CD4-positive, alpha-beta T cell treated with Interleukin-17A for 1 hour (primary cell): Measurements from ENCODE around the gene C12orf76.
A peak's percentile ranks its signal among the peaks of the same experiment; 100 is the strongest.
"Not testable (repeated sequence)": the region's sequence is repeated elsewhere in the genome, so short reads cannot be mapped to it uniquely, and the experiment has no call there.

Experiments used
- DNase-seq: peaks from one replicate; pipeline ENCODE4 v3.0.0-alpha.2; 2020

C12orf76 gene

DNA sequence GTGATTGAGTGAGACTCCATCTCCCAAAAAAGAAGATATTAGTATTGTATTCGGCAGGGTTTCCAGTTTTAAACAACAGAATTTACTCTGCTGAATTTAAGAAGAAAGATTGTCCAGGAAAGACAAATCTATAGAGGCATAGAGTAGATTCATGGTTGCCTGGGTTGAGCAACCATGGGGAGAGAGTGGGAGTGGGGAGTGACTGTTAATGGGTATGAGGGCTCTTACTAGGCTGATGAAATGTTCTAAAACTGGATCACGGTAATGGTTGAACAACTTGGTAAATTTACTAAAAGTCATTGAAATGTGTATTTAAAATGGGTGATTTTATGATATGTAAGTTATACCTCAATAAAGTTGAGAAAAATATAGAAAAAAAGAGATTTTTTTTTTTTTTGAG, 13.9 kb upstream of the C12orf76 start:
- no peak for DNase-seq

DNA sequence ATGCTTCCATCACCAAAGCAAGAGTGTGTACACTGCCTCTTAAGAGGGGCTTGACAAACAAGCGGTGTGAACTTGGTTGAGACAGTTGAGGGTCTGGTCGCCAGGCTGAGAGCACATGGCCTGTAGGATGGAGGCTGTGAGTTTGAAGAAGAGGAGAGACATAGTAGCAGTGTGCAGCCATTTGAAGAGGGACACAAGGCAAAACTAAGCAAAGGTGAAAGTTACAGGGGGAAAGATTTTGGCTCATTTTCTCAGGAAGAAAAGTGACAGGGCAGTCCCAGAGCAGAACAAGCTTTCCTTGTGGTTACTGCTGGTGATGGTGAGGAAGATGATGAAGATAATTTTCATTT, 11.3 kb upstream of the C12orf76 start:
- no peak for DNase-seq

DNA sequence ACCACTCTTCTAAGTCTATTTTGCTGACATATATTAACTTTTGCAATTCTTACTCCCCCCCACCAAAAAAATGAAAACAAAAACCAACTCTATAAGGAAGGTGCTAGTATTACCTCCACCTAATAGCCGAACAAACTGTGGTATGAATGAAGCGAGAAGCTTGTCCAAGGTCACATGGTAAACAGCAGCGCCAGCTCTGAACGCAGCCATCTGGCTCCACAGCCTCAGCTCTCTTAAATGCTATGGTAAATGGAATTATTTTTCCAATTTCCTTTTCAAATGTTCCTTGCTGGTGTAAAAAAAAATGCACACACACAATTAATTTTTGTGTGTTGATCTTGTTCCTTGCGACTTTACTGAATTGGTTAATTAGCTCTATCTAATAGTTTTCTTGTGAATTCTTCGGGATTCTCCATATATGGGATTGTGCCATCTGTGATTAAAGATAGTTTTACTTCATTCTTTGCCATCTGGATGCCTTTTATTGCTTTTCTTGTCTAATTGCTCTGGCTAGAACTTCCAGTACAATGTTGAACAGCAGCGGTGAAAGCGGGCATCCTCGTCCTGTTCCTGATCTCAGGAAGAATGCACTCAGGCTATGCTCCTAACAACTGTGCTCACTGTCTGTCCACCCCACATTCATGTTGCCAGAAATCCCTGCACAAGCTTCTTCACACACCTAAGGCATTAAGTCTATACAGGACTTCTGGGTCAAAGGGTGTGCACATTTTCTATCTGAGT, 10.7 kb upstream of the C12orf76 start:
- DNase-seq, result no peak

DNA sequence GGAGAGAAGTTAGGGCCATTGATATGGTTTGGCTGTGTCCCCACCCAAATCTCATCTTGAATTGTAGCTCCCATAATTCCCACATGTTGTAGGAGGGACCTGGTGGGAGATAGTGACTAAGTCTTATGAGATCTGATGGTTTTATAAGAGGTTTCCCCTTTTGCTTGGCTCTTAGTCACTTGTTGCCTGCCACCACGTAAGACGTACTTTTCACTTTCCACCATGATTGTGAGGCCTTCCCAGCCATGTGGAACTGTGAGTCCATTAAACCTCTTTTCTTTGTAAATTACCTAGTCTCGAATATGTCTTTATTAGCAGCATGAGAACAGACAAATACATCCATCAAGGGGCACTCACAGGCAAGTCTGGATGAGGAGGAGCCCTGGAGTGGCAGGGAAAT, 8.3 kb upstream of the C12orf76 start:
- not testable (repeated sequence) for DNase-seq

DNA sequence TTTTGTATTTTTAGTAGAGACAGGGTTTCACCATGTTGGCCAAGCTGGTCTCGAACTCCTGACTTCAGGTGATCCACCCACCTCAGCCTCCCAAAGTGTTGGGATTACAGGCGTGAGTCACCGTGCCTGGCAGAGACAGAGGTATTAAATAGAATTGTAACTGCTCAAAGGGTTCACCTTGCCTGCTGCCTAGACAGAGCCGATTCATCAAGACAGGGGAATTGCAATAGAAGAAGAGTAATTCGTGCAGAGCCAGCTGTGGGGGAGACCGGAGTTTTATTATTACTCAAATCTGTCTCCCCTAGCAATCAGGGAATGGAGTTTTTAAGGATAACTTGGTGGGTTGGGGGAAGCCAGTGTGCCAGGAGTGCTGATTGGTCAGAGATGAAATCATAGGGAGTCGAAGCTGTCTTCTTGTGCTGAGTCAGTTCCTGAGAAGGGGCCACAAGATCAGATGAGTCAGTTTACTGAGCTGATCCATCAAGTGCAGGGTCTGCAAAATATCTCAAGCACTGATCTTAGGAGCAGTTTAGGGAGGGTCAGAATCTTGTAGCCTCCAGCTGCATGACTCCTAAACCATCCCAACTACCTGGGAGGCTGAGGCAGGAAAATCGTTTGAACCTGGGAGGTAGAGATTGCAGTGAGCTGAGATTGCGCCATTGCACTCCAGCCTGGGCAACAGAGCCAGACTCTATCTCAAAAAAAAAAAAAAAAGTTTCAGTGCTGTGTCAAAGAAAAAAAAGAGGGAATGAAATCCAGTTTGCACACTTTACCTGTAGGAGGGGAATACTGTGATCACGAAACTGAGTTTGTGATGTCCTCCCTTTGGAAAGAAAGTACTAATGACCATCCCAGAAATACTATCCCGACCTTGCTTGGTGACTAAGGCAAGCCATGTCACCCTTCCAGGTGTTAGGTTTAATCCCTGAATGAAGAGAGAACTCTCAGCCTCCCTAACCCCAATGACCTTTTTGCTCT, 7.3 kb upstream of the C12orf76 start:
- DNase-seq, result not testable (repeated sequence)

DNA sequence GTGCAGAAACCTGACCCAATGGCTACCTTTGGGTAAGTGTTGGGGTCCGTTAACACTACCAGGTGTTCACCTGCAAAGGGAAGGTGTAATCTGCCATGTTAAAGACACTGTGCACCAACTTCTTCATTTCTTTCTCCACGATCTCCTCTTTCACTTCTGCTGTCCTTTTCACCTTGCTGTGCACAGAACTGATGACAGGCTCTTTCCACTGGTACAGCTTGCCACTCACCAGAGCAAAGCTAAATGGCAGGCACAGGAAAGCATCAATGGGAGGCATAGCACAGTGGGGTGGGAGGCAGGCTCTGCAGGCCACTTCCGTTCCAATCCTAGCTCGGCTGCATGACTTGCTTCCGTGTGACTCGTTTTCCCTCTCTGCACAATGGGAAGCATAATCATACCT, 2.6 kb upstream of the C12orf76 start:
- no peak for DNase-seq

DNA sequence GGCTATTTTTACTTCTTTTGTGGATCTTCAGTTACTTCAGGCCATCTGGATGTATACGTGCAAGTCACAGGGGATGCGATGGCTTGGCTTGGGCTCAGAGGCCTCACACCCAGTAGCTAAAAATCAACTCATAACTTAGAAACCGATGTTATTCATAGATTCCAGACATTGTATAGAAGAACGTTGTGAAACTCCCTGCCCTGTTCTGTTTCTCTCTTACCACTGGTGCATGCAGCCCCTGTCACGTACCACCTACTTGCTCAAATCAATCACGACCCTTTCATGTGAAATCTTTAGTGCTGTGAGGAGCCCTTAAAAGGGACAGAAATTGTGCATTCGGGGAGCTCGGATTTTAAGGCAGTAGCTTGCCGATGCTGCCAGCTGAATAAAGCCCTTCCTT, 1.3 kb upstream of the C12orf76 start:
- DNase-seq, result not testable (repeated sequence)

DNA sequence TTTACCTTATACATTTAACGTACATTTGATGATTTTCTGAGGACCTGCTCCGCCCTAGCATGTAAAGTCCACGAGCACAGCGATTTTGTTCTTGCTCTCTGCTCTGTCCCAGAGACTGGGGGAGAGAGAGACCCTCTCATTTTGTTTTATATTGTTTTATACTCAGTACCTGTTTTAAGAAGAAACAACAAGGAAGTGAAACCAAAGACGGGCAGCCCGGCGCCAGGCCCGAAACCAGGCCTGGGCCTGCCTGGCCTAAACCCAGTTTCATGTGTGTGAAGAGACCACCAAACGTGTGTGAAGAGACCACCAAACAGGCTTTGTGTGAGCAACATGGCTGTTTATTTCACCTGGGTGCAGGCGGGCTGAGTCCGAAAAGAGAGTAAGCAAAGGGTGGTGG, 712 bp upstream of the C12orf76 start:
- DNase-seq, result peak; percentile 12

DNA sequence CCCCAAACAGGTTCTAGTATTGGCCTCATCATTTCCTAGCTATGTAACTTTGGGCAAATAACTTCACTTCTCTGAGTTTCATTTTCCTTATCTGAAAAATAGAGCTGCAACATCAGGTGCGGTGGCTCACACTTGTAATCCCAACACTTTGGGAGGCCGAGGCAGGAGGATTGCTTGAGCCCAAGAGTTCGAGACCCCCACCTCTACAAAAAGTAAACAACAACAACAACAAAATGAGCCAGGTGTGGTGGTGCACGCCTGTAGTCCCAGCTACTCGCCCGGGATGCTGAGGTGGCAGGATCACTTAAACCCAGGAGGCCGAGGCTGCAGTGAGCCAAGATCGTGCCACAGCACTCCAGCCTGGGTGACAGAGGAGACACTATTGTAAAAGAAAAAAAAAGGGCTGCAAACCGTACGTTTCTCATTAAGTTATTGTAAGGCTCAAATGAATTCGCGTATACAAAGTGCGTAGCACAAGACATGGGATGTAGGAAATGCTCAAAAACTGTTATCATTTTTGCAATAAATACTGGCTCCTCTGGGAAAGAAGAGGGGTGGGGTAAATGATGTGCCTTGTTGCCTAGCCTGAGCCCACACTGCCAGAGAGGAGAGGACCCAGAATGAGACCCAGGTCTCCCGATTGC, 903 bp downstream of the C12orf76 start:
- DNase-seq, result no peak

DNA sequence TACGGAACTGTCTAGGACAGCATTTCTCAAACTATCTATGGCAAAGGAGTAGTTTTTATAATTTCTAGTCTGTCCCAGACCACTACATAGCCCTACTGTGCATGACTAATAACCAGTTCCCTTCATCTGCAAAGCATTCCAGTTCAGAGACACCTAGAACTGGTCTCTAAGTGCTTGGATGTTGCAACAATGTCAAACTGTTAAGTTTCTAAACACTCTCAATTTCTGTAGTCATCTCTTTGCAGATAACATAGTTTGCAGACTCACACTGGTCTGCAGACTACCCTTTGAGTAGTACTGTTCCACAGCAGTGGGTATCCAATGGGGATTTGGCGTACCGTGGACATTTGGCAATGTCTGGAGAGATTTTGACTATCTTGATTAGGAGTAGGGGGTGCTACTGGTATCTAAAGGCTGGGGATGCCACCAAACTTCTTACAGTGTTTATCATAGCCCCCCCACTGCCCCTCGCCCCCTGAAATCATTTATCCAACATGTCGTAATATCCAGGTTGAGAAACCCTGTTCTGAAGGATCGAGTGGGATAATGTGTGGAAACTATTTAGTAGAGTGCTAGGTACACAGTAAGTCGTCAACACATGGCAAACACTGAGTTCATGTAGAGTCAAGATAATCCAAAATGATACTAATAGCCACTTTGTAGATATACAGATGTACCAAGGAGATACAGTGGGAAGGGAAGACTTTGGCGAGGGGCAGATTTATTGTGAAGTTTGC, 1.7 kb downstream of the C12orf76 start:
- no peak for DNase-seq

DNA sequence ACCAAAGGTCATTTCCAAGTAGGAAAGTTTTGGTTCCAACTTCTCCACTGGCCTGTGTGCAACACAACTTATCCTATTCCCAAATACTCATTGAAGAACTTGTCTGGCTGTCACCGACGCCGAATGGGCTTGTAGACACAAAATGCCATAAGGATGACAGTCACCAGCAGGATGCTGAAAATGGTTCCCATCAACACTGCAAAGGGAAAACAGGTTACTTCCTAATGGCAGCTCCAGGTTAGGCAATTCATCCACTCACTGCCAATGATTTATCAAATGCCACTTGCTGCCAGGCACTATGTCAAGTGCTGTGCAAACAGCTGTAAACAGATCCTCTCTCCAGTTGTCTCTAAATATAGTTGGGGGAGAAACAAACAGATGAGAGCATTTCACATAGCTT, 6.1 kb downstream of the C12orf76 start:
- DNase-seq, result no peak

DNA sequence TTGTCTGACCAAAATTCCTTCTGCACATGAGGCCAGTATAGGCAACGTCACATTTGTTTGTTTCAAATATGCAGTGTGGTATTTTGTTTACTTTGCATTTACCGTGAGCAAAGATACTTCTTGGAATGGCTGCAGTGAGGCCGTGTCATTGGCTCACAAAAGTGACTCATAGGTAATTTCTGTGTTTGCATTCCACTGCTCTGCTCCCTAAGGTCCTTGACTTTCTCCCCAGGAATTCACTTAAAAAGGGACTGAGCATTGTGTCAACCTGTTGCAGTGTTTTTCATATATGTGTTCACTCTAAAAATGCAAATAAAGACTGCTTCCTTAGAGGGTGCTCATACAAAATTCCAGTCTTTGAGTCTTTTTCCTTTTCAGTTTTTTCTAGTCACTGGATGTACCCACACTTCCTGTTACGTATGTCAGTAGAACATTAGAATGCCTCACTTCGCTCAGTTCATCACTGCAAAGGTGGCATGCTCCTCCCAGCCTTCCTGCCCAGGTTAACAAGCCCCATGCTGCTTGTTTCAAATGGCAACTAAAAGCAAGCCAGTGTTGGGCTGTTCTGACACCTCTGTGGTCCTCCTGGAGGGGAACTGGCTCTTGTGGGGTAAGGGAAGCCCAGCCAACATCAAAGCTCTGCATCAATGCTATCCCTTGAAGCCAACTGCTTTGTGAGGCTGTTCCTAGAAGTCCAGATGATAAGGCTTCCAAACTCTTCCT, 9.1 kb downstream of the C12orf76 start:
- DNase-seq, result peak; percentile 59

DNA sequence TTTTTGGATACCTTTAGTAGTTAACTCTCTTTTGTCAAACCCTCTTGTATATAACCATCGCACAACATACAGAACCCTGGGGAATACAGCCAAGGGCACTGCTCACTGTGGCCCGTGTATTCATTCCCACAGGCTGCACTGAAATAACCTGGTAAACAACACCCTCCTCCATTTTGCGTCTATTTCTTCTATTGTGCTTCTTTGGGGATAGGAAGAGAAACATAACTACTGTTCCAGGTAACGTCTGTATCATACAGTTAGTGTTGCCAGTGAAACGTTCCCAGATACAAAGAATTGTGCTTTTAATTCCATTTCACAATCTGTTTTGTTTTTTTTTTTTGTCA, 9.6 kb downstream of the C12orf76 start:
- DNase-seq, result no peak

DNA sequence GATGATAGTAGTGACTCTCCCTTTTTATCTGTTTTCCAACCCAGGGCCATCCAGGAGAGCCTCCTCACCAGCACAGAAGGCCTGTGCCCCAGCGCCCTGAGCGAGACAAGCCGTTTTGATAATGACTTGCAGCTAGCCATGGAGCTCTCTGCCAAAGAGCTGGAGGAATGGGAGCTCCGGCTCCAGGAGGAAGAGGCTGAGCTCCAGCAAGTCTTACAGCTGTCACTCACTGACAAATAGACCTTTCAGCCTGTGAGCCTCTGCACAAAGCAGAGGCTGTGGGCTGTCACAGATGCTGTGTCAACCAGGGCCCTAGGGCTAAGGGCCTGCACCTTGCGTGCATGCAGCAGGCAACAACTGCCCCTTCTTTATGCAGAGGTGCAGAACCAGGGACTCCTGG, 11.0 kb downstream of the C12orf76 start:
- no peak for DNase-seq

DNA sequence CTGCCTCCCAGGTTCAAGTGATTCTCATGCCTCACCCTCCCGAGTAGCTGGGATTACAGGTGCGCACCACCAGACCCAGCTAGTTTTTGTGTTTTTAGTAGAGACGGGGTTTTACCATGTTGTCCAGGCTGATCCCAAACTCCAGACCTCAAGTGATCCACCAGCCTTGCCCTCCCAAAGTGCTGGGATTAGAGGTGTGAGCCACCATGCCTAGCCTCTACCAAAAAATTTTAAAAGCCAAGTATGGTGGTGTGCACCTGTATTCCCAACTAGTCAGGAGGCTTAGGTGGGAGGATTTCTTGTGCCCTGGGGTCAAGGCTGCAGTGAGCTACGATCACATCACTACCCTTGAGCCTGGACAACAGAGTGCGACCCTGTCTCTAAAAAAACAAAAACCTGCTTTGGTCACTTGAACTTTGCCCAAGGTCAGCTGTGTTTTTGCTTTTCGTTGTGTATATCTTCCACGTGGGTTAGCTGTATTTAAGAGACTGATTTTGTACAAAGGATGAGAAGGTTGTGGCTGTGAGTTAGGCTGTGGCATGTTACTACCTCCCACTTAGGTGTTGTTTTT, 12.7 kb downstream of the C12orf76 start:
- DNase-seq, result no peak

DNA sequence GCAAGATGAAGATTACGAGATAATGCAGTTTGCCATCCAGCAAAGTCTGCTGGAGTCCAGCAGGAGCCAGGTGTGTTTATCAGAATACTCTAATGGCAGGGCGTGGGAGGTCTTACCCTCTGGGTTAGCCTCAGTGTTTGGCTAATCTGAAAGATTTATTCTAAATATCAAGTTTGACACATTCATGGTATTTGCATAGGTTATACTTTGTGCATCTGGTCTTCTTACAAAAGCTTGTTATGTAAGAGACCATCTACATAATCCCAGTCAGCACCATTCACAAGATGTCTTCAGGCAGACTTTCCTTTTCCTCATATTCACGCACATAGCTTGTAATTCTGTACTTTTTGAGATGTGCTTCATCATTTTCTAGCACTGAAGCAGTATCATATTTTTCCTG, 14.4 kb downstream of the C12orf76 start:
- no peak for DNase-seq

DNA sequence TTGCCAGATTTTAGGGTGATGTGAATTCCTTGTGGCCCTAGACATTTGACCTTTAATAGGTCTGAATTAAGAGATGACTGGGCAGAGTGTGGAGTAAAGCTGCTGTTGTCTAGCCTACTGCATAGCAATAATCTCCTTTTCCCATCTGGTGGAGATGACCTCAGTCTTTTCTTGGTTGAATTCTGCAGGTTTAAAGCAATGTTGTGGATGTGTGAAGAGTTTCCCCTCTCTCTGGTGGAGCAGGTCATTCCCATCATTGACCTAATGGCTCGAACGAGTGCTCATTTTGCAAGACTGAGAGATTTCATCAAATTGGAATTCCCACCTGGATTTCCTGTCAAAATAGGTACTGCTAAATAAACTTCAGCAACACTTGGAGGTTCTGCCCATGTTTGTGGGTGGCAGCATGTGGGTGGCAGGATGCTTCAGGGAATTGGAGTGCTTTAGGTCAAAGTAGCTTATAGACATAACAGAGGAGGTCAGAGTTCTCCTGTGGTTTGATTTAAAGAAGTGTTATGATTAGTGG, 19.0 kb downstream of the C12orf76 start:
- DNase-seq, result no peak

DNA sequence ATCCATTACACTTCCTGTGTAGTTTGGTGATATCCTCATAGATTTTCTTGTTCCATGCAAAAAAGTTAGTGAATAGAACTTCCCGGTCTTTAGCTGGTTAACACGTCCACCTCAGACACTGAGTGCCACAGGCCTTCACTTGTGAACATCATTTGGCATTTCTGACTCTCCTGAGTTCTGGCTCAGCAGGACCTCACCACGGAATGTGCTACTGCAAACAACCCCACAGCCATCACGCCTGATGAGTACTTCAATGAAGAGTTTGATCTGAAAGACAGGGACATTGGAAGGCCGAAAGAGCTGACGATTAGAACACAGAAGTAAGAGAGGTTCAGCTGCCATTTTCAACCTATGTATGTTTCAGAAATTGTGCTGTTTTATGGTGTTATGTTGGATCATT, 20.0 kb downstream of the C12orf76 start:
- DNase-seq, result no peak

DNA sequence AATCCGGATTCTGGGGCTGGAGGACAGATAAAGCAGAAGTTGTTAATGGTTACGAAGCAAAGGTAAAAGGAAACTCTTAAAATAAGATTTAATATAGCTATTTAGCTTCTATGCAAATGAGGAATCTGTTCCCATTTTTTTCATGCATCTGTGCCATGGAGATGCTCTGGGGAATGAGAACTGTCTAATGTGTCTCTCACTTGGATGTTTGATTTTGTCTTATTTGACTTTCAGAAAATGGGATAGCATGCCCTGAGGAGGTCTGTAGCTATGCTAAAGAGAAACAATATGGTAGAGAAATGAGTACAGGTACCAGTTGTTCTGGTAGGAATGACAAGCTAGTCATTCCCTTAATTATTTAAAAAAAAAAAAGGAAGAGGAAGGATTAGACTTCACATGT, 24.3 kb downstream of the C12orf76 start:
- no peak for DNase-seq

DNA sequence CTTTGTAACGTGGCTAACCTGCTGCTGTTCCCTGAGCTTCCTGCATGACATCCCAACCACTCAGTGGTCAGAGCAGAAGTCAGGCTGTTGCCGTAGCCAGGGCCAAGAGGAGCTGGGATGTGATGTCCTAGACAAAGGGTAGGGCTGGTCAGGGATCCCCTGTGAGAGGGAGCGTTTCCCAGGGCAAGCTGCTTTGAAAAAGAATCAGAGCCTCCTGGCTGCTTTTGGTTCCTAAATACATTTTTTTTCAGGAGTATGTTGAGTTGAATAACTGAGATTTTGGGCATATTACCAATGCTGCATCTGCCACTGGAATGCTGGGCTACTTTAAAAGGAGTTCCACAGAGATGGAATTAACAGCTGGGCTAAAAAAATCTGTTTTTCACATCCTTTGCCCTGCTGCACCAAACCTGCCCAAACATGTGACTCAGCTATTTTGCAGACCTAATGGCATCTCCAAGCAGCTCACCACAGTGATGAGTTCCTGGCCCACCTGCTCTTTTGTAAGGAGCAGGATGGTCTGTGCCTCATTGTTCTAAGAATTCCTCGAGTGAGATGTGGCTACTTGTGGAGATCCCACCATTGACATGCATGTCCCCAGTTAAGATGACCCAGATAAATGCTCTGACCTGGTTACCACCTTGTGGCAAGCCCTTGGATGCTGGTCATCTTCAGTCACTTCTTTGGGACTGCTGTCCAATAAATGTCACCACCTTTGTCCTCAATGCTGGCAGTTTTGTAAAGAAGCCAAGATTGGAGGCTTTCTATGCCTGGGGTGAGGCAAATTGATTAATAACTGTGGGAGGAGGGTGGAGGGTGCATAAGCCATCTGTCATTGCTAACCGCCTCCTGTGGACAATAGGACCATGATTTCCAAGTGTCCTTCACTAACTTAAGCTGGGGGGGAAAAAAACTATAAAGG, 25.0 kb downstream of the C12orf76 start:
- DNase-seq, result no peak

DNA sequence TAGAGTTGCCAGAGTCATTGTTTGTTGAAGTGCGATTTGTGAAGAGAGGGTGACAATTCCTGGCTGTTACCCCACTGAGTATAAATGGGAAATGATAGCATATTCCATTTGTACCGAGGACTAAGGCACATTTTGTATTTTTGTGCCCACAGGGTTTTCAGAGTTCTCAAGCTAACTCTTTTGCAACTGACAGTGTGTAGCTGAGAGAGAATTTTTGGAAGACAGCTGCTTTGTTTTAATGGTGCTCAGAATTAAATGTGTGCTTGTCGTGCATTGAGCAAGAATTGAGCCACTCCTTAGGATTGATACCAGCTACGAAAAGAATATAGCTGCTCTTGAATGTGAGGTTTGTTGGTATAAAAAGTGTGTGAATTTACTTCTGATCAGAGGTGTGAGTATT, 27.4 kb downstream of the C12orf76 start:
- no peak for DNase-seq
